GM21825 (cell line): ENCODE data around the gene CTH.
"Not testable (repeated sequence)": the region's sequence is repeated elsewhere in the genome, so short reads cannot be mapped to it uniquely, and the experiment has no call there.

ENCODE experiments used
- ATAC-seq: cut with Tn5 transposase; IDR thresholded peaks from one replicate; pipeline ENCODE4 v1.9.1; 2021; ENCODE audit warnings: mild to moderate bottlenecking, moderate library complexity; ENCODE audit not compliant: unreplicated experiment

The CTH gene

GRCh38 chr1:70449049-70449448 lies 38.0 kb downstream of the CTH start:
- no peak for ATAC-seq

DNA sequence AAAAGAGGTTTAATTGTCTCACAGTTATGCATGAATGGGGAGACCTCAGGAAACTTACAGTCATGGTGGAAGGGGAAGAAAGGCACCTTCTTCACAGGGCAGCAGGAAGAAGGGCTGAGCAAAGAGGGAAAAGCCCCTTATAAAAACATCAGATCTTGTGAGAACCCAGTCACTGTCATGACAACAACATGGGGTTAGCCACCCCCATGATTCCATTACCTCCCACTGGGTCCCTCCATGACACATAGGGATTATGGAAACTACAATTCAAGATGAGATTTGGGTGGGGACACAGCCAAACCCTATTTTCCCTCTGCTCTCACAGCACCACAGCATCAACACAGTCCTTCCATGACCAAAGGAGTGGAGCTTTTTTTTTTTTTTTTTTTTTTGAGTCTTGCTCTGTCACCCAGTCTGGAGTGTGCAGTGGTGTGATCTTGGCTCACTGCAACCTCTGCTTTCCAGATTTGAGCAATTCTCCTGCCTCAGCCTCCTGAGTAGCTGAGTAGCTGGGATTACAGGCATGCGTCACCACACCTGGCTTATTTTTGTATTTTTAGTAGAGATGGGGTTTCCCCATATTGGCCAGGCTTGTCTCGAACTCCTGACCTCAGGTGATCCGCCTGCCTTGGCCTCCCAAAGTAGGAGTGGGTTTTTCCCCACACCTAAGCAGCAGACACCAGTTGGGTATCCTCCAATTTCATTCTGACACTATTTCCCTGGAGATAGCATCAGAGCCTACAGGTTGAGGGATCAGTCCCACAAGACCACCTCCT lies 41.3 kb downstream of the CTH start:
- ATAC-seq: not testable (repeated sequence)

- no peak for ATAC-seq
These were observed 44.2 kb downstream of the CTH start for GRCh38 chr1:70455291-70455690.

- no peak for ATAC-seq
These were observed 47.1 kb downstream of the CTH start for GRCh38 chr1:70458131-70458530.

DNA sequence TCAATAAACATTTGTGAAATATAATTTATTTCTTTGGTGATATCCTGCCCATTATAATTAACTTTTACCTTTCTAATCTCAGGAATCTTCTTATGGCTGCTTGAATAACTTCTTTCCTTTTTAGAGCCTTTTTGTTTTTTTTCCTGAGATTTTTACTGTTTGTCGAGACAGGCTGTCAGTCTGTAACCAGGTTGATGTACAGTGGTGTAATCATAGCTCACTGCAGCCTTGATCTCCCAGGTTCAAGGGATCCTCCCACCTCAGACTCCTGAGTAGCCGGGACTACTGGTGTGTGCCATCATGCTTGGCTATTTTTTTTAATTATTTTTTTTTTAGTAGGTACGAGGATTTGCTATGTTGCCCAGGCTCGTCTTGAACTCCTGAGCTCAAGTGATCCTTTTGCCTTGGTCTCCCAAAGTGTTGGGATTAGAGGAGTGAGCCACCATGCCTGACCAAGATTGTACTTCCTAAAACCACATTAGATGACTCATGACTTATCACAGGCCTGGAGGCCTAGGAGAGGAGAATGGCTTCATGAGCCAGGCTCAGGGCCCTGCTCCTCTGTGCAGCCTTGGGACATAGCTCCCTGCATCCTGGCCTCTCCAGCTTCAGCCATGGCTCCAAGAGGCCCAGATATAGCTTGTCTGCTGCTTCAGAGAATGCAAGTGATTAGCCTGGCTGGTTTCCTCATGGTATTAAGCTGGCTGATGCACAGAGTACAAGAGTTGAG lies 48.6 kb downstream of the CTH start:
- ATAC-seq: no peak

- ATAC-seq: not testable (repeated sequence)
These were observed 50.0 kb downstream of the CTH start for GRCh38 chr1:70460740-70461713.

GRCh38 chr1:70462611-70463010 lies 51.5 kb downstream of the CTH start:
- ATAC-seq: no peak

- no peak for ATAC-seq
These were observed 54.8 kb downstream of the CTH start for GRCh38 chr1:70465911-70466310.

- ATAC-seq: no peak
These were observed 56.5 kb downstream of the CTH start for GRCh38 chr1:70467531-70467930.

DNA sequence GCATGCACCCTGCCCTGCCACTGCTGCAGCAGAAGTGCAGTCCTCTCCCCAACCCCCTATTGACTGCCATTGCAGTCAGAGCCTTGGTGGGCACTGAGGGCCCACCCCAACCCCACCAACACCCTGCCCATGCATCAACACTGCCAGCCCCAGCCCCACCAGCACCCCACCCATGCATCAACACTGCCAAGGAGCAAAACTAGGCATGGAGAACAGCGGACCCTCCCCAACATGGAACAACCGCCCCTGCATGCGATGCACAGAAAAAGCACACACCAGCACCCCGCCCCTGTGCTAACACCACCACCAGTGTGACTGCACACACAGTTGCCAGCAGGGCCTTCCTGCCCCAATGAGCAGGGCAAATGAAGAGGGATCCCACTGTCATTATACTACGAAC lies 57.1 kb downstream of the CTH start:
- ATAC-seq: no peak

GRCh38 chr1:70469184-70469583 lies 58.1 kb downstream of the CTH start:
- not testable (repeated sequence) for ATAC-seq

GRCh38 chr1:70475023-70475422 lies 64.0 kb downstream of the CTH start:
- ATAC-seq: no peak

- no peak for ATAC-seq
These were observed 66.0 kb downstream of the CTH start for GRCh38 chr1:70477090-70477489.

DNA sequence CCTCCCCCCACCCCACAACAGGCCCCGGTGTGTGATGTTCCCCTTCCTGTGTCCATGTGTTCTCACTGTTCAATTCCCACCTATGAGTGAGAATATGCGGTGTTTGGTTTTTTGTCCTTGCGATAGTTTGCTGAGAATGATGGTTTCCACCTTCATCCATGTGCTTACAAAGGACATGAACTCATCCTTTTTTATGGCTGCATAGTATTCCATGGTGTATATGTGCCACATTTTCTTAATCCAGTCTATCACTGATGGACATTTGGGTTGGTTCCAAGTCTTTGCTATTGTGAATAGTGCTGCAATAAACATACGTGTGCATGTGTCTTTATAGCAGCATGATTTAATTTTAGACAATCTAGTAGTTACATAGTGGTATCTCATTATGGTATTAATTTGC lies 66.8 kb downstream of the CTH start:
- not testable (repeated sequence) for ATAC-seq

DNA sequence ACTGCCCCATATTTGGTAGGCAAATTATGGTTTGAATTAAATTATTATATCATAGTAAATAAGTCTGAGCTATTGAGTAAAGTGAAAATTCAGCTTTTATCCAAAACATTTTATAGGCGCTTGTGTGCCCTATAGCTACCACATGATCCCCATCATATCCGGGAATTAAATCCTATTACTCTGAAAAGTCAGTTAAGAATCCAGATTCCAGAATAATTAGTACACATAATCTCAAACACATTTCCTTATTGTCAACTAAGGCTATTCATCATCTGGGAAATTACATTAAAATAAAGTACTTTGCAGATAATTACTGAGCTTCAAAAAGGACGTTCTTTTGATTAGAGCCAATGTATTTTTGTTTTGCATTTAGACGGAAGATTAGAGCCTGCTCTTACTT lies 72.3 kb downstream of the CTH start:
- ATAC-seq: no peak

DNA sequence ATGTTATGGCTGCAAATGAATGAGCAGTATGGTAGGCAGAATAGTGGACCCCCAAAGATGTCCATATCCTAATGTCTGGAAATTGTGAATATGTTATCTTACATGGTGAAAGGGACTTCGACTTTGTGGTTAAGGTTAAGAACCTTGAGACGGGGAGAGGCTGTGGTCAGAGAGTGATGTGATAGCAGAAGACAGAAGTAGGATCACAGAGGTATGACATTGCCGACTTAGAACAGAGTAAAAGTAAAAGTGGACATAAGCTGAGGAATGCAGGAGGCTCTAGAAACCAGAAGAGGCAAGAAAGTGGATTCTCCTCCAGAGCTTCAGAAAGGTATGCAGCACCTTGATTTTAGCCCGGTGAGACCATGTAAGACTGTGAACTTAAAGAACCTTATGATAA lies 74.6 kb downstream of the CTH start:
- ATAC-seq: no peak

DNA sequence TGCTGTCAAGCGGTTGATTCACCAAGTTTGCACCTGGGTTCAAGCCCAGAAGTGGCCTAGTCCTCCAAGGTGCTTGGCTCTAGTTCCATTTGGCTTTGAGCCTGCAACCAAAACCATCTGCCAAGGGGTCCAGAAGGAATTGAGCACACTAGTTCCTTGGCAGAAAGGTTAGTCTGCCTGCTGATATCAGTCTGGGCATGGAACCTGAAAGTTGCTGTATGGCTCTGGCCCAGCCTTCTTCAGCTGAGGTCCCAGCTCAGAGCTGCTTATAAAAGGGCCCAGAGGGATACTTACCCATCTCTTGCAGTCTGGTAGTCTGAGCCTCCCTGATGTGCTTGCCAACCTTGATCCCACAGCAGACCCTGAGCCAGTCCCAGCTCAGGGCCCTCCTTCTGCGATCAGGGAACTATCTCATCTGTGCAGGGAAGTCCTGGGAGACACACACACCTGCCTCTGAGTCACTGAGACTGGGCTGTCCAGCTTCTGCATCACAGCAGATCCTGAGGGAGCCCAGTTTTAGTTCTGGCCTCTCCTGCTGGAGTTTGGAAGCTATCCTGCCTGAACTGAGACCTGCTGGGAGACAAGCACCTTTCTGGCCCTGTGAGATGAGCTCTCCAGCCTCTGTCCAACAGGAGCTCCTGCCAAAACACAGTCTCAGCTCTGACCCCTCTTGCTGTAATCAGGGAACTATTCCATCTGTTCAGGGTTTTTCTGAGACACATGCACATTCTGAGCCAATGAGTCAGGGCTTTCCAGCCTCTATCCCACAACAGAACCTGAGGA lies 75.8 kb downstream of the CTH start:
- no peak for ATAC-seq

GRCh38 chr1:70487459-70487815 lies 76.4 kb downstream of the CTH start:
- ATAC-seq: no peak

DNA sequence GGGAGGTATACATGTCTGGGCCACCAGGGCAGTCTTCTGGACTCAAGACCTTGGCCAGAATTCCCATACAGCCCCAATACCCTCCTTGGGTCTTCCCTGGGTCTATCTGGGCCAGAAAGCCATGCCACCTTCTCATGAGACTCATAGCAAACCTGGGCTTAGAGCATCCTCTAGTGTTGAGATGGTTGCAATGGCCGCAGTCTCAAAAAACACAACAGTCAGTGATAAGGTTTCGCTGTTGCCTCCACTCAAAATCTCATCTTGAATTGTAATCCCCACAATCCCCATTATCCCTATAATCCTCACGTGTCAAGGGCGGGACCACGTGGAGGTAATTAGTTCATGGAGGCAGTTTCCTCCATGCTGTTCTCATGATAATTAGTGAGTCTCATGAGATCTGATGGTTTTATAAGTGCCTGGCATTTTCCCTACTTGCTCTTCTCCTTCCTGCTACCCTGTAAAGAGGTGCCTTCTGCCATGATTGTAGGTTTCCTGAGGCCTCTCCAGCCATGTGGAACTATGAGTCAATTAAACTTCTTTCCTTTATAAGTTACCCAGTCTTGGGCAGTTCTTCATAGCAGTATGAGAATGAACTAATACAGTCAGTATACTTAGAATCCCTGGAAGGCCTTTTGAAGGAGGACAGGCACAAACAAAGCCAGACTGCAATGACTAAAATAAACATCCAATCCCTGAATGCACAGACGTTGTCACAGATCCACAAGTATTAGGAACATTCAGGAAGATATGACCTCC lies 77.0 kb downstream of the CTH start:
- ATAC-seq: no peak
